ENCODE data around the gene BIRC3.

Gene BIRC3

GRCh38 chr11:102317099-102317767 is at the start of gene BIRC3:
Gene BIRC3 (plus strand): TSS chr11:102317484. CDS start chr11:102324510, 7,026 bp downstream.
- DNase-seq, result peak; percentile 94

GRCh38 chr11:102267609-102268008 is 49.7 kb upstream of the BIRC3 start:
- DNase-seq, result no peak

GRCh38 chr11:102268083-102268984 is 49.0 kb upstream of the BIRC3 start:
- peak; percentile 91 for DNase-seq

GRCh38 chr11:102268985-102269470 is 48.3 kb upstream of the BIRC3 start:
- DNase-seq, result no peak

- DNase-seq, result no peak
Observed at GRCh38 chr11:102269927-102270326, 47.4 kb upstream of the BIRC3 start.

GRCh38 chr11:102272047-102272824 is 45.0 kb upstream of the BIRC3 start:
- no peak for DNase-seq

- DNase-seq, result no peak
Observed at GRCh38 chr11:102274628-102275027, 42.7 kb upstream of the BIRC3 start.

GRCh38 chr11:102276362-102276761 is 40.9 kb upstream of the BIRC3 start:
- no peak for DNase-seq

- DNase-seq, result no peak
Observed at GRCh38 chr11:102276783-102277182, 40.5 kb upstream of the BIRC3 start.

- peak; percentile 79 for DNase-seq
Observed at GRCh38 chr11:102279641-102280170, 37.6 kb upstream of the BIRC3 start.

GRCh38 chr11:102280245-102280833 is 36.9 kb upstream of the BIRC3 start:
- DNase-seq, result peak; percentile 91

- no peak for DNase-seq
Observed at GRCh38 chr11:102283116-102283485, 34.2 kb upstream of the BIRC3 start.

GRCh38 chr11:102284008-102284407 is 33.3 kb upstream of the BIRC3 start:
- no peak for DNase-seq

- no peak for DNase-seq
Observed at GRCh38 chr11:102286292-102286691, 31.0 kb upstream of the BIRC3 start.

GRCh38 chr11:102287964-102288724 is 29.1 kb upstream of the BIRC3 start:
- peak; percentile 94 for DNase-seq

GRCh38 chr11:102288725-102289083 is 28.6 kb upstream of the BIRC3 start:
- no peak for DNase-seq

- no peak for DNase-seq
Observed at GRCh38 chr11:102289592-102289991, 27.7 kb upstream of the BIRC3 start.

- no peak for DNase-seq
Observed at GRCh38 chr11:102291831-102292230, 25.5 kb upstream of the BIRC3 start.

GRCh38 chr11:102292933-102293332 is 24.4 kb upstream of the BIRC3 start:
- no peak for DNase-seq

- peak; percentile 57 for DNase-seq
Observed at GRCh38 chr11:102293873-102294601, 23.2 kb upstream of the BIRC3 start.

- DNase-seq, result no peak
Observed at GRCh38 chr11:102295045-102295444, 22.2 kb upstream of the BIRC3 start.

Data from NCI-H526 treated with DMSO at 0.1 percent for 48 hours (cell line).